H9 (cell line): Measurements from ENCODE around the gene PDCD11. TPM values are rescaled to one million over a fixed set of nuclear protein-coding genes. Genes with fewer than 3 reads are reported as not detected.
A peak's percentile ranks its signal among the peaks of the same experiment; 100 is the strongest.

Source experiments
- DNase-seq: peaks from one replicate; pipeline ENCODE4 v3.0.0-alpha.2; 2017
- H2AFZ ChIP-seq: one replicate; pipeline ENCODE4 v1.6.1; 2013; ENCODE audit warnings: mild to moderate bottlenecking, low read length, control low read depth, moderate library complexity
- H2AK5ac ChIP-seq: 2 replicates; pipeline ENCODE4 v1.6.1; 2013; ENCODE audit warnings: low read length, control low read depth, mixed read lengths; ENCODE audit not compliant: insufficient read length
- H2BK120ac ChIP-seq: one replicate; pipeline ENCODE4 v1.6.1; 2013; ENCODE audit warnings: low read depth, mild to moderate bottlenecking, low read length, control low read depth, inconsistent platforms; ENCODE audit not compliant: poor library complexity, severe bottlenecking
- H2BK12ac ChIP-seq: 2 replicates; pipeline ENCODE4 v1.6.1; 2013; ENCODE audit warnings: low read length, control low read depth, mixed read lengths, low read depth; ENCODE audit not compliant: insufficient read length
- H2BK15ac ChIP-seq: 2 replicates; pipeline ENCODE4 v1.6.1; 2013; ENCODE audit warnings: low read depth, low read length, control low read depth
- H2BK20ac ChIP-seq: one replicate; pipeline ENCODE4 v1.6.1; 2013; ENCODE audit warnings: low read depth, mild to moderate bottlenecking, low read length, control low read depth, inconsistent platforms; ENCODE audit not compliant: poor library complexity, severe bottlenecking
- H2BK5ac ChIP-seq: 2 replicates; pipeline ENCODE4 v1.6.1; 2013; ENCODE audit warnings: low read length, control low read depth, mixed read lengths; ENCODE audit not compliant: insufficient read length
- H3K14ac ChIP-seq: 2 replicates; pipeline ENCODE4 v1.6.1; 2013; ENCODE audit warnings: low read length, control low read depth; ENCODE audit not compliant: insufficient read depth
- H3K18ac ChIP-seq: 2 replicates; pipeline ENCODE4 v1.6.1; 2013; ENCODE audit warnings: low read depth, mild to moderate bottlenecking, mixed read lengths, low read length, control low read depth; ENCODE audit not compliant: insufficient read length
- H3K23ac ChIP-seq: 2 replicates; pipeline ENCODE4 v1.6.1; 2013; ENCODE audit warnings: low read length, control low read depth, mixed read lengths, low read depth; ENCODE audit not compliant: insufficient read length
- H3K23me2 ChIP-seq: 2 replicates; pipeline ENCODE4 v1.6.1; 2013; ENCODE audit warnings: low read depth, mild to moderate bottlenecking, mixed read lengths, low read length, control low read depth; ENCODE audit not compliant: insufficient read length, poor library complexity, severe bottlenecking
- H3K27ac ChIP-seq: 2 replicates; pipeline ENCODE4 v1.5.1; 2013; ENCODE audit warnings: low read length, control low read depth, mixed read lengths, low read depth; ENCODE audit not compliant: insufficient read length
- H3K27me3 ChIP-seq: 2 replicates; pipeline ENCODE4 v1.6.1; 2013; ENCODE audit warnings: low read length, control low read depth, inconsistent platforms; ENCODE audit not compliant: insufficient read depth
- H3K4ac ChIP-seq: 2 replicates; pipeline ENCODE4 v1.6.1; 2013; ENCODE audit warnings: low read depth, mild to moderate bottlenecking, control low read depth, inconsistent platforms, low read length, moderate library complexity
- H3K4me1 ChIP-seq: 2 replicates; pipeline ENCODE4 v1.6.1; 2013; ENCODE audit warnings: low read length, control low read depth, inconsistent platforms; ENCODE audit not compliant: insufficient read depth
- H3K4me2 ChIP-seq: 2 replicates; pipeline ENCODE4 v1.6.1; 2013; ENCODE audit warnings: low read length, control low read depth, mixed read lengths; ENCODE audit not compliant: insufficient read length, insufficient read depth
- H3K56ac ChIP-seq: 2 replicates; pipeline ENCODE4 v1.6.1; 2013; ENCODE audit warnings: low read depth, mild to moderate bottlenecking, mixed read lengths, low read length, control low read depth; ENCODE audit not compliant: insufficient read length
- H3K79me1 ChIP-seq: 2 replicates; pipeline ENCODE4 v1.6.1; 2013; ENCODE audit warnings: low read depth, mild to moderate bottlenecking, moderate library complexity, low read length, control low read depth, inconsistent platforms; ENCODE audit not compliant: insufficient read depth, poor library complexity, severe bottlenecking
- H3K79me2 ChIP-seq: 2 replicates; pipeline ENCODE4 v1.6.1; 2013; ENCODE audit warnings: low read length, control low read depth, inconsistent platforms; ENCODE audit not compliant: insufficient read depth
- H3K9ac ChIP-seq: 2 replicates; pipeline ENCODE4 v1.6.1; 2013; ENCODE audit warnings: low read length, control low read depth, mixed read lengths; ENCODE audit not compliant: insufficient read length; ENCODE audit errors: extremely low read depth
- H3K9me3 ChIP-seq: one replicate; pipeline ENCODE4 v1.6.1; 2013; ENCODE audit warnings: low read depth, low read length, inconsistent platforms; ENCODE audit not compliant: control insufficient read depth
- H3T11ph ChIP-seq: one replicate; pipeline ENCODE4 v1.6.1; 2013; ENCODE audit warnings: mild to moderate bottlenecking, low read length, control low read depth, inconsistent platforms
- H4K20me1 ChIP-seq: one replicate; pipeline ENCODE4 v1.6.1; 2013; ENCODE audit not compliant: control insufficient read depth, insufficient read length, insufficient read depth
- H4K5ac ChIP-seq: 2 replicates; pipeline ENCODE4 v1.6.1; 2013; ENCODE audit warnings: low read depth, mild to moderate bottlenecking, mixed read lengths, low read length, control low read depth; ENCODE audit not compliant: insufficient read length
- H4K8ac ChIP-seq: replicated peaks from 2 replicates; pipeline ENCODE4 v1.6.1; 2013; ENCODE audit warnings: low read length, control low read depth, mixed read lengths, low read depth; ENCODE audit not compliant: insufficient read length
- H4K91ac ChIP-seq: 2 replicates; pipeline ENCODE4 v1.6.1; 2013; ENCODE audit warnings: low read depth, mild to moderate bottlenecking, moderate library complexity, mixed read lengths, low read length, control low read depth; ENCODE audit not compliant: insufficient read length
- H3K27ac Mint-ChIP-seq, 3 experiments: 2 replicates in 2 of 3; 3 replicates in 1 of 3; pipeline ENCODE4 v1.8.0; 2020 to 2021; ENCODE audit warnings: mixed read lengths in 3 of 3, mild to moderate bottlenecking in 1 of 3, moderate library complexity in 1 of 3
- H3K27me3 Mint-ChIP-seq: 2 replicates; pipeline ENCODE4 v1.8.0; 2021; ENCODE audit warnings: low read depth, mild to moderate bottlenecking, moderate library complexity, mixed read lengths
- H3K36me3 Mint-ChIP-seq, 3 experiments: 2 replicates in 2 of 3; 3 replicates in 1 of 3; pipeline ENCODE4 v1.8.0; 2020 to 2021; ENCODE audit warnings: low read depth in 3 of 3, mixed read lengths in 3 of 3; ENCODE audit not compliant: insufficient read depth in 1 of 3
- H3K4me1 Mint-ChIP-seq, 2 experiments: 2 replicates each; pipeline ENCODE4 v1.8.0; 2020; ENCODE audit warnings: mixed read lengths in 2 of 2
- H3K4me3 Mint-ChIP-seq, 2 experiments: 2 replicates in 1 of 2; 3 replicates in 1 of 2; pipeline ENCODE4 v1.8.0; 2020 to 2021; ENCODE audit warnings: mild to moderate bottlenecking in 2 of 2, mixed read lengths in 2 of 2, moderate library complexity in 1 of 2
- H3K9me3 Mint-ChIP-seq, 2 experiments: 2 replicates in 1 of 2; 3 replicates in 1 of 2; pipeline ENCODE4 v1.8.0; 2020; ENCODE audit warnings: mild to moderate bottlenecking in 2 of 2, mixed read lengths in 2 of 2, moderate library complexity in 1 of 2
- WGBS: extraction: QIAGEN DNeasy Blood & Tissue Kit; methylation state at CpG from one replicate; pipeline ENCODE4 v1.1.7; 2013; ENCODE audit warnings: missing lambda C conversion rate, low lambda C conversion rate, mixed read lengths; ENCODE audit not compliant: insufficient read length; ENCODE audit errors: extremely low coverage; 5-methylcytosine and 5-hydroxymethylcytosine counted together
- total RNA-seq: library from RNA; stranded (reverse); gene quantifications from 2 replicates; pipeline ENCODE4 v1.2.1, GENCODE V29; 2021
- TF ChIP-seq, protein P1 (sequence below): fragments of 200-600 bp; sonication (generic); conservative IDR thresholded peaks from 3 replicates; pipeline ENCODE4 v1.8.0; 2021; ENCODE audit warnings: antibody characterized with exemption, mild to moderate bottlenecking

PDCD11 gene
- total RNA-seq, 1 experiment from 2014 or later, result 99.5 TPM

DNA sequence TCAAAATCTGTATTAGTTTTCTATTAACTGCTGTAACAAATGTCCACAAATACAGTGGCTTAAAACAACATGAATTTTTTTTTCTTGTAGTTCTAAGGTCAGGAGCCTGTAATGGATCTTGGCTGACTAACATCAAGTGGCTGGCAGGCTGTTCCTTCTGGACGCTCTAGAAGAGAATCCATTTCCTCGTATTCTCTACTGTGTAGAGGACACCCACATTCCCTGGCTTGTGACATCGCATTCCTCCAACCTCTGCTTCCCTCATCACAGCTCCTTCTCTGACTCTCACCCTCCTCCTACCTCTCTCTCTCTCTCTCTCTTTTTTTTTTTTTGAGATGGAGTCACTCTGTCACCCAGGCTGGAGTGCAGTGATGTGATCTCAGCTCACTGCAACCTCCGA is 67.1 kb downstream of the PDCD11 start:
- Histone ChIP-seq H3K14ac (no peak overlapping the region), H3K23ac (no peak overlapping the region), H2BK12ac (no peak overlapping the region), H2BK120ac (no peak overlapping the region), H2AFZ (no peak overlapping the region), H3K23me2 (no peaks in the 10 kb centered on the region), H3K4ac (no peak overlapping the region), H3K27ac (no peak overlapping the region), H4K20me1 (no peaks in the 10 kb centered on the region), H3K56ac (no peak overlapping the region), H2AK5ac (no peak overlapping the region), H4K5ac (no peak overlapping the region), H4K8ac (no peak overlapping the region), H4K91ac (no peak overlapping the region), H3T11ph (no peak overlapping the region), H3K79me1 (no peaks in the 10 kb centered on the region), H3K9ac (no peak overlapping the region), H2BK20ac (no peak overlapping the region), H3K9me3 (no peaks in the 10 kb centered on the region), H3K4me1 (no peaks in the 10 kb centered on the region; the same call in 1 of the 2 replicates), H3K27me3 (no peaks in the 10 kb centered on the region), H2BK15ac (no peak overlapping the region), H3K4me2 (no peak overlapping the region), H3K18ac (no peak overlapping the region), H2BK5ac (no peak overlapping the region), H3K79me2 (no peaks in the 10 kb centered on the region)
- Mint-ChIP-seq H3K4me1 (peaks cover 4 to 8% of the 10 kb centered on the region in 2 experiments), H3K4me3 (no peak overlapping the region), H3K27ac (peak overlapping the region in 1 of 3 experiments; percentile 57; a peak in 1 of 7 replicates), H3K9me3 (no peaks in the 10 kb centered on the region), H3K27me3 (peaks cover 5% of the 10 kb centered on the region; the same call in 1 of the 2 replicates), H3K36me3 (no peaks in the 10 kb centered on the region)
- TF ChIP-seq, protein P1, sequence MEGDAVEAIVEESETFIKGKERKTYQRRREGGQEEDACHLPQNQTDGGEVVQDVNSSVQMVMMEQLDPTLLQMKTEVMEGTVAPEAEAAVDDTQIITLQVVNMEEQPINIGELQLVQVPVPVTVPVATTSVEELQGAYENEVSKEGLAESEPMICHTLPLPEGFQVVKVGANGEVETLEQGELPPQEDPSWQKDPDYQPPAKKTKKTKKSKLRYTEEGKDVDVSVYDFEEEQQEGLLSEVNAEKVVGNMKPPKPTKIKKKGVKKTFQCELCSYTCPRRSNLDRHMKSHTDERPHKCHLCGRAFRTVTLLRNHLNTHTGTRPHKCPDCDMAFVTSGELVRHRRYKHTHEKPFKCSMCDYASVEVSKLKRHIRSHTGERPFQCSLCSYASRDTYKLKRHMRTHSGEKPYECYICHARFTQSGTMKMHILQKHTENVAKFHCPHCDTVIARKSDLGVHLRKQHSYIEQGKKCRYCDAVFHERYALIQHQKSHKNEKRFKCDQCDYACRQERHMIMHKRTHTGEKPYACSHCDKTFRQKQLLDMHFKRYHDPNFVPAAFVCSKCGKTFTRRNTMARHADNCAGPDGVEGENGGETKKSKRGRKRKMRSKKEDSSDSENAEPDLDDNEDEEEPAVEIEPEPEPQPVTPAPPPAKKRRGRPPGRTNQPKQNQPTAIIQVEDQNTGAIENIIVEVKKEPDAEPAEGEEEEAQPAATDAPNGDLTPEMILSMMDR, result no peak
- no peak for DNase-seq
- WGBS, result no CpG with 5 or more reads among the region's 4 CpGs
